Iris pigment epithelial cell (primary cell): ENCODE data around the gene RGS11.
A peak's percentile ranks its signal among the peaks of the same experiment; 100 is the strongest.

ENCODE experiments used
- DNase-seq: peaks from one replicate; pipeline ENCODE4 v3.0.0-alpha.2; 2011; ENCODE audit warnings: low read depth

RGS11 gene

GRCh38 chr16:229731-230281 is 45.9 kb downstream of the RGS11 start:
- DNase-seq, result no peak

DNA sequence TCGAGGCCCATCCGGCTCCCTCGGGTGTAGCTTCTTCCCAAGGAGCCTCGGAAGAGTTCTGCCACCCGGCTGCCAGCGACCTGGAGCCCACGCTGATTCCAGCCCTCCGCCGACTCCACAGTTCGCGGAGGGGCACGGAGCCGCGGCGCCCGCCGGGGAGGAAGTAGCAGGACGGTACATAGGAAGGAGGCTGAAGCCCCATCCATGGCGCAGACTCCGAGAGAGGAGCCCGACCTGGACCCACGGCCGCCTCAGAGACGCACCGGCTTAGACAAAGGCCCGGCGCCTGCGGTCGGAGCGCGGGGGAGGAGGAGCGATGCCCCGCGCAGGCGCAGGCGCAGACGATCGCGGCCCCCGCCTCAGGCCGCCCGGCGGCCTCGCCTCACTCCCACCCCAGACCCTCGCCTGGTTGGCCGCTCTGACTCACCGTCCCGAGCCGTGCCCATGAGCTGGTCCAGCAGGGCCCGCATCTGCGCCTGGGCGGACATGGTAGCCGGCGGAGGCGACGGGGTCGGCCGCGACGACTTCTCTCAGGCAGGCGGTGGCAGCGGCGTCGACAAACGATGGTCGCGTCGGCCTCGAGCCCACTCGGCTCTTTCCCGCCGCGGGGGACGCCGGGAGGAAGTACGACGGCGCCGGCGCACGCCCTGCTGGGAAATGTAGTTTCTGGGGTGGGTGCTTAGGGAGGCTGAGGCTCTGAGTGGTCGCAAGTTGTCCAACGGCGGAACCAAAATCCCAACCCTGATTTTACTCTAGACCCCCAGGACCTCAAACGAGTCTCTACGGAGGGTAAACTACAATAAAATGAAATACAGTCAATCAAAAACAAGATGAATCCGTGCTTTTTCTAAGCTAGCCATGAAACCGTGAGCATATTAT is 46.7 kb downstream of the RGS11 start, which contains the start of gene LUC7L:
Gene LUC7L (minus strand): TSS at position 598 of the 879 bp plus-strand sequence. CDS start 110 bp downstream, at position 488.
- peak; percentile 85 for DNase-seq

DNA sequence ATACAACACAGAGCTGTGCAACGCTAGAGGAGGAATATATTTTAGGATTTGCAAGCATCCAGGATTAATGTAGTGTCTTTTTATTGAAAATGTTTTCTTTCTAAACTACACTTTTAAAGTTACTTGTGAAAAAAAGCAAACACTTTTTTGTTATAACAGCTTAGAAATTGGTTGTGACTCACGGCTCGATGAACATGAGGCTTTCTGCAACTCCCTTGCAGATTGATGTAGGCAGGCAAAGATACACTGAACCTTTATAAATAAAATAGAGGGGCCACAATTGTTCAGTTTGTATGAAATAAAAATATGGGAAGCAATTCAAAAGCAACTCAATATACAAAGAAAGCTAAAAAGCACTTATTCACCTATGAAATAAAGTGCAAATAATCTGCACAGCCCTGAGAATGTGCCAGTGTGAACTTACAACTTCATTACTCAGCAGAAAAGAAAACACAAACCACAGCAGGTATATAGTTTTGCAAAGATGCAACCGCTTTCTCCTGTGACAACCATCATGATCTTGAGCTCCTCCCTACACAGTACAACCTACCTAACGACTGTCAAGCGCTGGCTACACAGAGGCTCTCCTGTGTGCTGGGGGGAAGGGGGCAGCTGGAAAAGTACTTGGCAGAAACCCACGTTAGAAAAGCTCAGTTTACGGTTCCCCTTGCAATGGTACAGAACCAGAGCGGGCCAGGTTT is 47.4 kb downstream of the RGS11 start:
- peak; percentile 23 for DNase-seq

DNA sequence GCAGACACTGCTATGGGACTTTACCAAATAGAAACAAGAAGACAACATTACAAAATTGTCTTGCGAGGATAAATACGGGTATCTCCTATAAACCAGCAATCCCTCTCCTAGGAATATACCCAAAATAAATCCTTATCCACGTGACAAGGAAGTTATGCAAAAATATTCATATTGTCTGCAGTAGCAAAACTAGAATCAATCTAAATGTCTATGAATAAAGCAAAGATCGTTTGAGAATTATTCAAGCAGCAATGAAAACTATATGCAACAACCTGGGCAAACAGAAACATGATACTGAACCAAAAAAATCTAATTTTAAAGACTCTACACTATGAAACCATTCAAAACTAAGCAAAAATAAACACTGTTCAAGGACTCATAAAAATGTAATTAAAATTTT is 55.7 kb downstream of the RGS11 start:
- DNase-seq, result no peak
